Loucy (cell line): ENCODE results near the gene CLEC17A.

Experiments used
- H2AFZ ChIP-seq: fragments of 200-600 bp; sonication (generic); 2 replicates; pipeline ENCODE4 v1.6.0; 2016; ENCODE audit warnings: antibody characterized with exemption, mild to moderate bottlenecking, low read length, moderate library complexity
- H3F3A ChIP-seq: fragments of 200-600 bp; 2 replicates; pipeline ENCODE4 v1.6.0; 2016; ENCODE audit warnings: antibody characterized with exemption, low read depth, mild to moderate bottlenecking
- H3K27me3 ChIP-seq: fragments of 200-600 bp; sonication (generic); 2 replicates; pipeline ENCODE4 v1.6.1; 2014; ENCODE audit warnings: low read length, mild to moderate bottlenecking; ENCODE audit not compliant: insufficient read depth, poor library complexity, severe bottlenecking
- H3K36me3 ChIP-seq: fragments of 200-600 bp; sonication (generic); 2 replicates; pipeline ENCODE4 v1.6.1; 2016; ENCODE audit warnings: low read length; ENCODE audit not compliant: insufficient read depth
- H3K4me1 ChIP-seq: fragments of 200-600 bp; sonication (generic); 2 replicates; pipeline ENCODE4 v1.5.1; 2014; ENCODE audit warnings: low read length, mild to moderate bottlenecking; ENCODE audit not compliant: insufficient read depth, poor library complexity, severe bottlenecking
- H3K4me2 ChIP-seq: fragments of 200-600 bp; sonication (generic); 2 replicates; pipeline ENCODE4 v1.6.0; 2014; ENCODE audit warnings: antibody characterized with exemption, low read length, low read depth, mild to moderate bottlenecking; ENCODE audit not compliant: poor library complexity, severe bottlenecking
- H3K4me3 ChIP-seq: fragments of 200-600 bp; sonication (generic); 2 replicates; pipeline ENCODE4 v1.5.1; 2014; ENCODE audit warnings: low read length, mild to moderate bottlenecking, mixed read lengths; ENCODE audit not compliant: poor library complexity, severe bottlenecking
- H3K79me2 ChIP-seq: fragments of 200-600 bp; sonication (generic); 2 replicates; pipeline ENCODE4 v1.6.1; 2014; ENCODE audit warnings: low read length; ENCODE audit not compliant: insufficient read depth
- H3K9ac ChIP-seq: fragments of 200-600 bp; sonication (generic); 2 replicates; pipeline ENCODE4 v1.6.0; 2014; ENCODE audit warnings: mild to moderate bottlenecking, low read depth, low read length, moderate library complexity; ENCODE audit not compliant: poor library complexity, severe bottlenecking
- H3K9me2 ChIP-seq: fragments of 200-600 bp; sonication (generic); replicated peaks from 2 replicates; pipeline ENCODE4 v1.6.1; 2016; ENCODE audit warnings: low read depth, low read length, mixed read lengths
- H3K9me3 ChIP-seq: fragments of 200-600 bp; sonication (generic); 2 replicates; pipeline ENCODE4 v1.6.1; 2014; ENCODE audit warnings: mild to moderate bottlenecking, antibody characterized with exemption, low read length, low read depth; ENCODE audit not compliant: insufficient read depth
- H4K20me1 ChIP-seq: fragments of 200-600 bp; sonication (generic); 2 replicates; pipeline ENCODE4 v1.6.0; 2014; ENCODE audit warnings: antibody characterized with exemption, low read length, mild to moderate bottlenecking; ENCODE audit not compliant: insufficient read depth, poor library complexity, severe bottlenecking
- CTCF ChIP-seq: fragments of 200-600 bp; sonication (generic); conservative IDR thresholded peaks from 2 replicates; pipeline ENCODE4 v1.5.1; 2014; ENCODE audit warnings: mild to moderate bottlenecking, antibody characterized with exemption, low read length
- EZH2phosphoT487 ChIP-seq: fragments of 200-600 bp; IDR thresholded peaks from 2 replicates; pipeline ENCODE4 v1.6.1; 2018; ENCODE audit warnings: antibody characterized with exemption, mild to moderate bottlenecking, moderate library complexity, borderline replicate concordance

The CLEC17A gene

GRCh38 chr19:14582894-14583340 lies at the start of gene CLEC17A:
CLEC17A (plus strand) TSS chr19:14583084; CDS start chr19:14583161, 77 bp downstream.
- H4K20me1 ChIP-seq: no peaks in the 10 kb centered on the region
- H3K4me2 ChIP-seq: no peak within 1 kb of the TSS
- H3K4me3 ChIP-seq: no peak within 1 kb of the TSS
- H3K27me3 ChIP-seq: no peaks in the 10 kb centered on the region
- H3K9me2 ChIP-seq: no peaks in the 10 kb centered on the region
- H3K9ac ChIP-seq: no peak within 1 kb of the TSS
- no peak within 1 kb of the TSS for H2AFZ ChIP-seq
- no peaks in the 10 kb centered on the region for H3K36me3 ChIP-seq
- H3K4me1 ChIP-seq: peaks cover under 1% of the 10 kb centered on the region
- H3F3A ChIP-seq: no peaks in the 10 kb centered on the region
- no peak for TF ChIP-seq CTCF
- TF ChIP-seq EZH2phosphoT487: no peak
- H3K79me2 ChIP-seq: no peaks in the 10 kb centered on the region
- no peaks in the 10 kb centered on the region for H3K9me3 ChIP-seq

DNA sequence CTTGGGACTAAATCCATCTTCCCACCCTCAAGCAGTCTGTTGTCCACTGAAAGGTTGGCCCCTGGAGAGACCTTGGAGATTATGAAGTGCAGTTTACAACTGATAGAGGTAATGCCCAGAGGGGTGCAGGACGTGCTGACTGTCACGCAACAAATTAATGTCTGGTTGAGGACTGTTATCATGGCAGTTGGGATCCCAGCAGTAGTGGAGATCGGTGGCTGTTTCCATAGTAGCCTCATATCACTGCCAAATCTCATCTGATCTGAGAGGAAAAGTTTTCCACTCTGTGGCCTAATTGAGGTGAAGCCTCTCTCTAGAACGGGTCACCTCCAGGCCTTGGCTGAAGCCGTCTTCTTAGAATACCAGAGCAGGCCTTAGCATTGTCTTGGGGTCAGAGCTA lies 49.4 kb upstream of the CLEC17A start:
- no peak for TF ChIP-seq EZH2phosphoT487
- no peak for TF ChIP-seq CTCF
- Histone ChIP-seq H2AFZ (no peak overlapping the region), H4K20me1 (peaks cover 23% of the 10 kb centered on the region), H3K79me2 (peaks cover 67% of the 10 kb centered on the region), H3K36me3 (no peaks in the 10 kb centered on the region), H3K4me3 (no peak overlapping the region), H3K4me2 (no peak overlapping the region), H3K4me1 (peaks cover 9% of the 10 kb centered on the region), H3K9ac (no peak overlapping the region), H3K27me3 (no peaks in the 10 kb centered on the region), H3F3A (no peaks in the 10 kb centered on the region), H3K9me3 (no peaks in the 10 kb centered on the region), H3K9me2 (no peaks in the 10 kb centered on the region)

GRCh38 chr19:14536926-14537692 lies 45.8 kb upstream of the CLEC17A start:
- peaks cover 50% of the 10 kb centered on the region for H3K79me2 ChIP-seq
- no peaks in the 10 kb centered on the region for H3K27me3 ChIP-seq
- no peak overlapping the region for H3K4me2 ChIP-seq
- no peak overlapping the region for H3K9ac ChIP-seq
- TF ChIP-seq EZH2phosphoT487 (no peak), CTCF (no peak)
- H3F3A ChIP-seq: no peaks in the 10 kb centered on the region
- H3K4me1 ChIP-seq: no peaks in the 10 kb centered on the region
- H2AFZ ChIP-seq: no peak overlapping the region
- H3K9me3 ChIP-seq: no peaks in the 10 kb centered on the region
- no peaks in the 10 kb centered on the region for H3K9me2 ChIP-seq
- H3K4me3 ChIP-seq: no peak overlapping the region
- peaks cover 10% of the 10 kb centered on the region for H4K20me1 ChIP-seq
- no peaks in the 10 kb centered on the region for H3K36me3 ChIP-seq
